Activated T-cell treated with anti-CD3 and anti-CD28 coated beads for 4 hours (primary cell): ENCODE measurements around the gene GRID2IP.
"Not testable (repeated sequence)": the region's sequence is repeated elsewhere in the genome, so short reads cannot be mapped to it uniquely, and the experiment has no call there.

Experiments used
- DNase-seq: peaks from one replicate; pipeline ENCODE4 v3.0.0-alpha.2; 2020

Gene GRID2IP

GRCh38 chr7:6551016-6551511, at the start of gene GRID2IP:
TSS of gene GRID2IP (minus strand) at chr7:6551461. CDS start at chr7:6551436, 25 bp downstream.
- DNase-seq = no peak

GRCh38 chr7:6600093-6600492, 48.8 kb upstream of the GRID2IP start:
- no peak for DNase-seq

GRCh38 chr7:6590645-6591110, 39.4 kb upstream of the GRID2IP start:
- DNase-seq = no peak

DNA sequence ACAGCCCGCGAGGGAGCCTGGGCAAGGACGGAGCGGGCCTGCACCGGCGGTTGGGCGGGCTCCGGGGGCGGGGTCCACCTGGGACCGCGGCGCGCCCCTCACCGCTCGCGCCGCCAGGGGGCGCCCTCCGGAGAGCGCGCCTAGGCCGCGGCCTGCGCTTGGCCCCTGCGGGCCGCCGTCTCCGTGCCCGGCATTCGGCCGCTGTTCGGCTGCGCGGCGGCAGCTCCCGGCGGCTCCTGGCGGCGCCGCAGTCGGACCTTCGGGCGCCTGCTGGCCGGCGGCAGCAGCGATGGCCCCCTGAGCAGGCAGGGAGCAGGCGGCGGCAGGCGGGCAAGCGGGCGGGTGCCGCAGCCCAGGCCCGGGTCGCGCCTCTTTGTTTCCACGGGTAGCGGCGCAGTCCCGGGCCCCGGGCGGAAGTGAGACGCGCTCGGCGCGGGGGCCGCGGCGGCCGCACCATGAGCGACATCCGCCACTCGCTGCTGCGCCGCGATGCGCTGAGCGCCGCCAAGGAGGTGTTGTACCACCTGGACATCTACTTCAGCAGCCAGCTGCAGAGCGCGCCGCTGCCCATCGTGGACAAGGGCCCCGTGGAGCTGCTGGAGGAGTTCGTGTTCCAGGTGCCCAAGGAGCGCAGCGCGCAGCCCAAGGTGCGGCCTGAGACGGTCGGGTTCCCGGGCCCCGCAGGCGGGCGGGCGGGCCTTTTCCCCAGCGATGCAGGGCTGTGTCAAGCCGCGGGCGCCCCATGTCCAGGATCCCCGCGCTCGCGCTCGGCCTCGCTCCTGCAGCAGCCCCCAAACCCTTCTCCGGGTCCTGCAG, 38.8 kb upstream of the GRID2IP start, which contains the start of gene INTS15:
INTS15 (plus strand) TSS at position 193 of the 816 bp plus-strand sequence; CDS start at position 456, 263 bp downstream.
- DNase-seq = peak; percentile 68

GRCh38 chr7:6589151-6589828, 38.0 kb upstream of the GRID2IP start:
- DNase-seq = no peak

DNA sequence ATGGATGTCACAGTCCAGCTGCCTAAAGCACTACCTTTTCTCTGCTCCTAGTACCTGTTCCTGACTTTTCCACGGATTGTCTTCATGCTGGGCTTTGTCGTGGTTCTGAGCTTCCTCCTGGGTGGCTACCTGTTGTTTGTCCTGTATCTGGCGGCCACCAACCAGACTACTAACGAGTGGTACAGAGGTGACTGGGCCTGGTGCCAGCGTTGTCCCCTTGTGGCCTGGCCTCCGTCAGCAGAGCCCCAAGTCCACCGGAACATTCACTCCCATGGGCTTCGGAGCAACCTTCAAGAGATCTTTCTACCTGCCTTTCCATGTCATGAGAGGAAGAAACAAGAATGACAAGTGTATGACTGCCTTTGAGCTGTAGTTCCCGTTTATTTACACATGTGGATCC, 37.3 kb upstream of the GRID2IP start:
- DNase-seq = no peak

- not testable (repeated sequence) for DNase-seq
These were observed 34.6 kb upstream of the GRID2IP start for GRCh38 chr7:6585746-6586432.

DNA sequence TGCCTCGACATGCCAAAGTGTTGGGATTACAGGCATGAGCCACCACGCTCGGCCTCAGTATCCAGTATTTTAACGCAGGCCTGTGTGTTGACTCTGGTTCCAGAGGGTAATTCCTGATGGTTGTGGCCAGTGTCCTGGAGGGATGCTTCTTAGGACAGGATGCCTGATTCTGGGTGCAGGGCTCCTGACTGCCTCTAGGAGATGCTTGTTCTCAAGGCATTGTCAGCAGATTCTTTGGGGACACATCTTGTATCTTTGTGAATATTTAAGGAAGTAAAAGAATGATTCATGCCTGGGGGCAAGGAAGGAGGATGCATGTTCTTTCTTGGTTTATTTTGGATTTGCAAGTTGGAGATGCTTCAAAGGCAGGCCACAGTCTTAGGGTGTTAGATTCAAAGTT, 28.2 kb upstream of the GRID2IP start:
- DNase-seq = no peak

DNA sequence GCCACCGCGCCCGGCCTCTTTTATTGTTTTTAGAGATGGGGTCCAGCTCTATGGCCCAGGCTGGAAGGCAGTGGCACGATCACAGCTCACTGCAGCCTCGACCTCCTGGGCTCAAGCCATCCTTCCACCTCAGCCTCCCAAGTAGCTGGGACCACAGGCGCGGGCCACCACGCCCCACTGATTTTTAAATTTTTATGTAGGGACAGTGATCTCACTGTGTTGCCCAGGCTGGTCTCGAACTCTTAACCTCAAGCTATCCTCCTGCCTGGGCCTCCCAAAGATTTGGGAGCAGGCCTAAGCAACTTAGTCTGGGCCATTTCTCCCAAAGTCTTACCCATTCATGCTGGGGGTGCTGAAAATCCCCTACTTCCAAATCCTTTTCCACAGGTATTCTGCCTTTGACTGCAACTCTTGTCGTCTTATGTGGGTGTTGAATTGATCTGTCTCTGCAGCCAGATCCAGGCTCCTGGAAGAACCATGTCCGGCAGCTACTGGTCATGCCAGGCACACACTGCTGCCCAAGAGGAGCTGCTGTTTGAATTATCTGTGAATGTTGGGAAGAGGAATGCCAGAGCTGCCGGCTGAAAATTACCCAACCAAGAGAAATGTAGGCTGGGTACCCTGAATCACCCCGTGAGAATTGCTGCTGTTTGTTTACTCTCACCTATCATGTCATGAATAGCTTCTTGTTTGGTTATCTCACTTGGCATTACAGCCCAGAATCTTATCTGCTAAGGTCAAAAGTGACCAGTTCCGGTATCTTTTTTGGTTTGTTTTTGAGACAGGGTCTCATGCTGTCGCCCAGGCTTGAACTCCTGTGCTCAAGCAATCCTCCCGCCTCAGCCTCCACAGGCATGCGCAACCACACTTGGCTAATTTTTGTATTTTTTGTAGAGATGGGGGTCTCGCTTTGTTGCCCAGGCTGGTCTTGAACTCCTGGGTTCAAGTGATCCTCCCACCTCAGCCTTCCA, 27.1 kb upstream of the GRID2IP start:
- DNase-seq = no peak

DNA sequence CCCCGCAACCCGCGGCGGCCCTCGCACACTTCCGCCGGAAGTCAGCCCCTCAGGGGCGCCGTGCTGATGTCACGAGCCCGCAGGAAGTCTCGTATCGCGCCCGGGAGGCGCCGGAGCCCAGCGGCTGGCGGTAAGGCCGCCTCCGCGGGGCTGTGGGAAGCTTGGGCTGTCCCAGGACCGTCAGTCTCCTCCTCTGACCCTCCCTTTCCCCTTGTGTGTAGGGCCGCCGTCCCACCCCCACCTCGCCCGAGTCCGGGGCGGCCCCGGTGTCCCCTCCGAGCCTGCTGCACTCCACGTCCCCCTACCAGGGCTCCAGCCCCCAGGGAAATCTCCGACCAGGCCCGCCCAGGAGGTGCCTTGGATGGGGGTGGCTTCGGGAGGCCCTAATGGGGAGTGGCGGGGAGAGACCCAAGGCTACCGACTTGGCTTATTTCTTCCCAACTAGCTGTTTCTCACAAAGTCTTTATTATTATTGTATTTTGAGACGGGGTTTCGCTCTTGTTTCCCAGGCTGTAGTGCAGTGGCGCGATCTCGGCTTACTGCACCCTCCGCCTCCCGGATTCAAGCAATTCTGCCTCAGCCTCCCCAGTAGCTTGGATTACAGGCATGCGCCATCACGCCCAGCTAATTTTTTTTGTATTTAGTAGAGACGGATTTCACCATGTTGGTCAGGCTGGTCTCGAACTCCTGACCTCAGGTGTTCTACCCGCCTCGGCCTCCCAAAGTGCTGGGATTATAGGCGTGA, 26.3 kb upstream of the GRID2IP start, which contains the start of gene ZDHHC4:
ZDHHC4 (plus strand) TSS at position 86 of the 745 bp plus-strand sequence. CDS start 3,108 bp downstream, outside the sequence.
- DNase-seq = peak; percentile 81

DNA sequence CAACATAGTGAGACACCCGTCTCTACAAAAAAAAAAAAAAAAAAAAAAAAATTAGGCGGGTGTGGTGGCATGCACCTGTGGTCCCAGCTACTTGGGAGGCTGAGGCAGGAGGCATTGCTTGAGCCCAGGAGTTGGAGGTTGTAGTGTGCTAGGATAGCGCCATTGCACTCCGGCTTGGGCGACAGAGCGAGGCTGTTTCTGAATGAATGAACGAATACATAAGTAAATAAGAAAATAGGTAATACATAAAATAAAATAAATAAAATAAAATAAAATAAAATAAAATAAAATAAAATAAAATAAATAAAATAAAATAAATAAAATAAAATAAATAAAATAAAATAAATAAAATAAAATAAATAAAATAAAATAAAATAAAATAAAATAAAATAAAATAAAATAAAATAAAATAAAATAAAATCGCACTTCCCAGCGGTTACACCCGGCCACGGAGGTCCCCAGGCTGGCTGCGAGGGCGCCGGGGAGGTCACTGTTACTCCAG, 25.7 kb upstream of the GRID2IP start:
- not testable (repeated sequence) for DNase-seq

- no peak for DNase-seq
These were observed 25.0 kb upstream of the GRID2IP start for GRCh38 chr7:6576024-6576866.

DNA sequence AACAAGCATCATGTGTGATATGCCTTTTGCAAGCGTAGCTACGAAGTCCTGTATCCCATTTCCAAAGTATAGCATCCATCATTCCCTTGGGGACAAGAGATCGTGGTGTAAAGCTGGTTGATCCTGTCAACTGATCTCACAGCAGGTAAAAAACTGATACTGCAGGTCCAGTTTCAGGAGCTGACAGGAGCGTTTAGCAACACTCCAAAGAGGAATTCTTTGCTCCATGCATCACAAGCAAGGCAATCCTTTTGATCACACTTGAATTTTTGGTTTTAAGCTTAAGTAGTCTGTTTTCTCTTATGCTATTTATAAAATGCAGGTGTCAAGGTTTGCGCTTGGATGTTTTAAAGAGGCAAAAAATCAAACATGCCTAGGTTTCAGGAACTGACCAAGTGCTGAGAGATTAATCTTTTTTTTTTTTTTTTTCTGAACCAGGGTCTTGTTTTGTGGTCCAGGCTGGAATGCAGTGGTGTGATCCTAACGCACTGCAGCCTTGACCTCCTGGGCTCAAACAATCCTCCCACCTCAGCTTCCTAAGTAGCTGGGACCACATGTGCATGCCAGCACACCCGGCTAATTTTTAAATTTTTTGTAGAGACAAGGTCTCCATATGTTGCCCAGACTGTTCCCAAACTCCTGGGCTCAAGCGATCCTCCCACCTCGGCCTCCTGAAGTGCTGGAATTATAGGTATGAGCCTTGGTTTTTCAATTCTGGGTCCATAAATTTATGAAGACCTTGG, 24.2 kb upstream of the GRID2IP start:
- no peak for DNase-seq

GRCh38 chr7:6571160-6571779, 20.0 kb upstream of the GRID2IP start:
- DNase-seq = no peak

- DNase-seq = no peak
These were observed 16.6 kb upstream of the GRID2IP start for GRCh38 chr7:6567886-6568285.

DNA sequence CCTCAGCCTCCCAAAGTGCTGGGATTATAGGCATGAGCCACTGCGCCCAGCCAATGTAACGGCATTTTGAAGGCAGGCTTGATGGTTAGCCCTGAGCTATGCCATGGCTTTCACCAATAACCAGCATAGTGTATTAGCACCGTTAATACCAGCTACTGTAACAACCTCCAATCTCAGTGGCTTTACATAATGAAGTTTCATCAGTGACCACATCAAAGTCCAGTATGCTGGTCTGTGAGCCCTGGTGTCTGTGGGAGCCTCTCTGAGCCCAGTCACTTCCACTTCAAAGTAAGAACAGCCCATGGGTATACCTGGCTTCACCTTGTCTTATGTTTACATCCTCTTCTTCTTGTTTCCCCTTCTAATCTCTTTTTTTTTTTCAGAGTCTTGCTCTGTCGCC, 14.4 kb upstream of the GRID2IP start:
- DNase-seq = no peak

- no peak for DNase-seq
These were observed 12.9 kb upstream of the GRID2IP start for GRCh38 chr7:6563936-6564770.

DNA sequence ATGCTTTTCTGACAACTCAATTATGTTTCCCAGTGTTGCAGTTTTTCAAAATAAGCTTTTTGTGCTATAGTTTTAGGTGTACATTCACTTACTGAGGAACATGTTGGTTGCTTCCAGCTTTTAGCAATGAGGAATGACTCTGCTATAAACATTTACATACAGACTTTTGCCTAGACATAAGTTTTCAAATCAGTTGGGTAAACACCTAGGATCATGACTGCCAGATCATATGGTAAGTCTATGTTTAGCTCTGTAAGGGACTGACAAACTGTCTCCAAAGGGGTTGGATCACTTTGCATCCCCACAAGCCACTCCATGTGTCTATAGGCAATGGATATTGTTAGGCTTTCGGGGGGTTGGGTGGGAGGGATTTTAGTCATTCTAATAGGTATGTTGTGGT, 10.8 kb upstream of the GRID2IP start:
- DNase-seq = no peak
